NCI-H526 (cell line): ENCODE measurements around the gene MYT1.
A peak's percentile ranks its signal among the peaks of the same experiment; 100 is the strongest.

Experiments used
- DNase-seq, 2 experiments: peaks; one replicate each; lab custom pipeline; 2025; lab: John Stamatoyannopoulos, UW

Gene MYT1

GRCh38 chr20:64245746-64246595 is 81.7 kb downstream of the MYT1 start:
- no peak for DNase-seq

- no peak for DNase-seq
Observed at GRCh38 chr20:64246616-64247306, 82.5 kb downstream of the MYT1 start.

GRCh38 chr20:64247307-64247618 is 83.0 kb downstream of the MYT1 start:
- no peak for DNase-seq

DNA sequence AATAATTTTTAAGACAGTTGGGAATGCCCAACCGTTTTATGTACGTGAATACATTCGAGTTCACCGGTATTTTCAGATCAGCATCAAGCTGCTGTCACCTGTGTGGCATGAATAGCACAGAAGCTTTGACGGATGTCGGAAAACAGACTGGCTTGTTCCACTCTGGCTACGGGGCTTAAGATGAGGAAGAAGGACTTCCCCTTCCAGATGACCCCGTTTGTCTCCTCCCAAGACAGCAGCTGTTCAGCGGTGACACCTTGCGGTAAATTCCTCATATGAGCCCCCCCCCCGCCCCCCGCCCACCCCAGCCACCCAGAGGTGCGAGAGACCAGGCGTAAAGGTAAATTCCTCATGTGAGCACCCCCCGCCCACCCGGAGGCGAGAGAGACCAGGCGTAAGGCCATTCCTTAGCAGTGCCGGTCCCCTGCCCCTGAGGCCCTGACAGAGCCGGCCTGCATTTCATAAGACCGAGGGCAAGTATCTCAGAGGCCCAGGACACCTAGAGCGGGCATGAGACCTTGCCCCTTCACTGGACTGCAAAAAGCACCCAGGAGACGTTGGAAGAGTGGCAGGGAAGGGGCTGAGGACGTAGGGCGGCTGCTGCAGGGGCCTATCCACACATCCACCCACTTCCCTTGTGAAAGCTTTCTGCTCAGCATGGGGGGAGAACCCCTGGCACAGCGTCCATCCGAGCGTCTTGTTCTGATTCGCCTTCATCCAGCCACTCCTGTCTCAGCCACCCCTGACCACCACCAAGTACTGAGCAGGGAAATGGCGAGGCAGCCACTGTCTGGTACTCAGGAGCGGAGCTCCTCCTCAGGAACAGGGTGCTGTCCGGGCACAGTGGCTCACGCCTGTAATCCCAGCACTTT is 84.0 kb downstream of the MYT1 start:
- no peak for DNase-seq

DNA sequence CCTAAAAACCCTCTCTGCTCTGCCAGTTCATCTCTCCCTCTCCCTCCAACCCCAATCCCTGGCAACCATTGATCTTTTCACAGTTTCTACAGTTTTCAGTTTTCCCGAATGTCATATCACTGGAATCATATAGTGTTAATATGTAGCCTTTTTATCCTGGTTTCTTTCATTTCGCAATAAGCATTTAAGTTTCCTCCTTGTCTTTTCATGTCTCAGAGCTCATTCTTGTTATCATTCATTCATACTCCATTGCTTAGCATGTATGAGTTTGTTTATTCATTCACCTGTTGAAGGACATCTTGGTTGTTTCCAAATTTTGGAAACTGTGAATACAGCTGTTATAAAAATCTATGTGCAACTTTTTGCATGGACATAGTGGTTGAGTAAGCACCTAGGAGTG is 85.8 kb downstream of the MYT1 start:
- DNase-seq, result no peak

DNA sequence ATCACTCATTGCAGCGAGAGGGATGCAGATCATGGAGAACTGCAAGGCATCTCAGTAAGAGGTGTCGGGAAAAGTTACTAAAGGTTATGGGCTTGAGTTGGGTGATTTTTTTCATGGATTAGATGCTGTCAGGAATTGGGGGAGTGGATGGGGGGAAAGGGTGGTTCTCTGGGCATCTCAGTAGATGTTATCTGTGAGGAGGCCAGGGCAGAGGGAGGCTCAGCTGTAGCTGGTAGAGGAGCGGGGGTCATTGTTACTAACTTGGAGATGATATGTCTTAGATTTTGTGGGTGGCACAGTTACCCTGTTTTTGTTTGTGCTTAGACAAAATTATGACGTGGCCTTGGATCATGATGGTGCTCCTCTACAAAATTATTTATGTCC is 88.7 kb downstream of the MYT1 start:
- DNase-seq, result no peak

DNA sequence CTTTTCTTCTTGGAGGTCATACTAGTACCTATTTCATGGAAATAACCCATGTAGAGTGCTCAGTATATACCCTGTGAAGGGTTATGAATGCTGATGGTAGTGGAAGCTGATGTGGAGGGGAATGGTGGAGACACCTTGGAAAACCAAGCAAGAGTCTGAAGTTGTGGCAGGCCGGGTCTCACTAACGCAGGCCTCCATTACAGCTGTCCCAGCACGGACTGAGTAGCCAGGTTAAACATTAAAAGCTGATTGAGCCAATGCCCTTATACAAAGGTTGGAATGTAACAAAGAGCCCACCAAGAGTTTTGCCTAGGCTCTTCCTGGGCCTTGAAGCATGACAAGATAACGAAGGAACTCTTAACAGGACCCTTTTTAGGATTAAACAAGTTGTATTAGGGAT is 89.2 kb downstream of the MYT1 start:
- DNase-seq, result no peak

DNA sequence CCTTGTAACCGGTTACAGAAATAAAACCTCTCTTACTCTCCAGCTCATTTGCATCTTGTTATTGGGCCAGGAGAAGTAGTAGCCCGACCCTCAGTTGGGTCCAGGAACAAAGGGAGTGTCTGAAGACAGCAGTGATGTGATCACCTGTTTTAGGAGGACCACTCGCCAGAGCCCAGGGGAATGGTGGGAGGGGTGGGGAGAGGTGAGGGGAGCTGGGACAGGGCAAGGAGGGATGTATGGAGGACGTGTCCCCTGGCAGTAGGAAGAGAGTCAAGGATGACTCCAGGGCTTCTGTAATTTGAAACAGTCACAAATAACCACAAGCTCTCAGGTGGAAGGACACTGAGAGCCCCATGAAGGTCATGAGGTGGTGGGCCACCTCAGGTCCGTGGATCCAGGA is 89.9 kb downstream of the MYT1 start:
- DNase-seq, result peak; percentile 22 to 47

GRCh38 chr20:64254571-64255360 is 90.5 kb downstream of the MYT1 start:
- DNase-seq, result peak; percentile 25 to 78

- DNase-seq, result peak; percentile 71 to 94
Observed at GRCh38 chr20:64255361-64256281, 91.4 kb downstream of the MYT1 start, which contains the start of gene PCMTD2. TSS of gene PCMTD2 (plus strand) at chr20:64255748. CDS start at chr20:64259966, 4,218 bp downstream.

GRCh38 chr20:64256282-64256935 is 92.2 kb downstream of the MYT1 start:
- peak in 1 of 2 experiments; percentile 56 for DNase-seq

DNA sequence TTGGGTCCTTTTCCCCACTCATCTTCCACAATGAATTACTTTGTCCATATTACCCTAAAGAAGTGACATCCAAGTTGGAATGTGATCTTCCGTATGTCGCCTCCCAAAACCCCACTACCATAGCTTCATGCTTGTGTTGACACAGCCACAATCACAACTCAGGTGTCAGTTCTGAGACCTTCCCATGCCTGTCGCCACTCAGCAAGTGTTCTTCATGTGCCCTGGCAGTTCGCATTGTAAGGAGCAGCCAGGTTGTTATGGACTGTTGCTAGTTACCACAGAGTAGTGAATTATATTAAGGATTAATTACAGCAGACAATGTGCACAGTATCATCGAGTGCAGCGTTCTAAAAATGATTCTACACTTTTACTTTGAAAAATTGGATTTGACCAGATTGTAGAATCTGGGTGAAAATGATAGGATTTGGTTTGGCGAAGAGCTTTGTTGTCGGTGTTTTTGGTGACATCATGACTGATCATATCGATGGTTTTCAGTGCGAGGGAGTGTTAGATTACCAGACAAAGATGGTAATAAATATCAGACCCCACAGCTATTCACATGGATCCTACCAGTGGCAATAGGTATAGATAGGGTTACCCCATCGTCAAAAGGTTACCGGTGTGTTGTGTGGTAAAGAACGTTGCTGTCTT is 93.0 kb downstream of the MYT1 start:
- no peak for DNase-seq

DNA sequence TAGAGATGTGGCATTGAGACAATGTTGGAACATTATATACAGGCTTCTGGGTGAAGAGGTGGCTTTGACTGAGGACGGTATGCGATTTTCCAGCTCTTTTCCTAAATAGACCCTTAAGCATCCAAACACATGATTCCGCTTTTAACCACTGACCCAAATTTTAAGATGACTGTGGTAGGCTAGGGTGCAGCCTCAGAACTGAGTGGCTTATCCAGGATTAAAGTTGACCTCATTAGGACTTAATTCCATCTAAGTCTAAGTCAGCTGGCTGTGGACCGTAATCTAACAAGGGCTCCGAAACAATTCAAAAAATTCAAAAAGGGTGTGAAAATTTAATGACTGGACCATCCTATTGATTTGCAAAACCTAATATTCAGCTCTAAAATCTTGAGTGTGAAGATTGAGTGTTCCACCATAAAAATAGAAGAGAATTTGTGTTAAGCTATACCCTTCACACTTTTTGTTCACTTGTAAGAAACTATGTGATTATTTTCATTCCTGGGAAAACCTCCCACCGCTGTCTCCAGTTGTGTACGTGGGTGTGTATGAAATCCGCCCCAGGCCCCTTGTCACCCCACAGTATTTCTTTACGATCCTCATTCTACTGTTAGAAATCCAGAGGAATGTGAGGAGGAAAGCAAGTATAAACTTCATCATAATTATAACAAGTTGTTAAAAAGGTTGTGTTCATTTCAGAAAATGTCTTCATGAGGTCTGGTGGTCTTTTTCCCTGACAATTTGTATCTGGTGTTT is 94.0 kb downstream of the MYT1 start:
- DNase-seq, result no peak

- DNase-seq, result no peak
Observed at GRCh38 chr20:64260239-64260638, 96.0 kb downstream of the MYT1 start.

DNA sequence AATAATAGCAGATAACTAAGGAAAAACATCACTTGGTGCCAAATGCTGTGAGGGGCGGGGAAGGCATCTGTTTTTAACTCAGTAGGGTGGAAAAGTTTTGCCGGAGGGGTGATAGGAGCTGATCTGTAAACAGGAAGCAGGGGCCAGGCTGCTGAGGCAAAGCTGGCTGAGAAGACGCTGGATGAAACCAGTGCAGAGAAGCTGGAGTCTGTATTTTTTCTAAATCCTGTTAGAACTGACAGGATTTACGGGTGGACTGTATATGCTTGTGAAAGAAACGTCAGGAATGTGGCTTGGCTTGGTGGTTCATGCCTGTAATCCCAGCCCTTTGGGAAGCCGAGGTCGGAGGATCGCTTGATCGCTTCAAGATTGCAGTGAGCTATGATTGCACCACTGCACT is 96.9 kb downstream of the MYT1 start:
- DNase-seq, result no peak

GRCh38 chr20:64264091-64264490 is 99.8 kb downstream of the MYT1 start:
- DNase-seq, result no peak

DNA sequence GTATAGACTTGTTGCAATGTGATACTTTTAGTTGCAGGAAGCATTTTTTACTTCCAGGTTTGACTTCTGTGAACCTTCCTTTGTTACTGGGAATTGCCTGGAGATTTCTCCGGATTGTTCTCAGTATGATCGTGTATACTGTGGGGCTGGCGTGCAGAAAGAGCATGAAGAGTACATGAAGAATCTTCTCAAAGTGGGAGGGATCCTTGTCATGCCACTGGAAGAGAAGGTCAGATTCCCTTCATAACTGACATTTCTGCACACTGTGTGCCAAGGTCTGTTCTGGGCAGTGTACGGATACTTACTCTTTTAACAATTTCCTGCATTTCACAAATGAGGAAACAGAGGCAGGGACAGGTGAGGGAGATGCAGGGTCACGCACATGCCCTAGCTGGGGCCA is 100.9 kb downstream of the MYT1 start:
- DNase-seq, result no peak

DNA sequence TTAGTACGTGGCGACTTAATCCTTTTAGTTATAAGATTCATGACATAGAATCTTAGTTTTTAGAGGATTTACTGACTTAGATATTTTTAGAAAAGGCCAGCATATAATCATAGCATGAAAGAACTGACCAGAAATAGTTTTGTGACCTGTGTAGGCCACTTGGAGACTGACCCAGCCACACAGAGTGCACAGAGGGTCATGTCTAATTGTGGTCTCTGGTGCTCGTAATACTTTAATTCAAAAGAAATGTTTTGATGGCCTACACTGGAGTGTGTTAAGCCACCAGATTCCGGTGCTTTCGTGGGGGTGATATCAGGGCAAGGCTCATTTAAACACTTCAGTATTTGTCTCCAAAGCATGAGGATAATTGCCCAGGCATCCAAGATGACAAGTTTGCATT is 102.7 kb downstream of the MYT1 start:
- DNase-seq, result no peak

DNA sequence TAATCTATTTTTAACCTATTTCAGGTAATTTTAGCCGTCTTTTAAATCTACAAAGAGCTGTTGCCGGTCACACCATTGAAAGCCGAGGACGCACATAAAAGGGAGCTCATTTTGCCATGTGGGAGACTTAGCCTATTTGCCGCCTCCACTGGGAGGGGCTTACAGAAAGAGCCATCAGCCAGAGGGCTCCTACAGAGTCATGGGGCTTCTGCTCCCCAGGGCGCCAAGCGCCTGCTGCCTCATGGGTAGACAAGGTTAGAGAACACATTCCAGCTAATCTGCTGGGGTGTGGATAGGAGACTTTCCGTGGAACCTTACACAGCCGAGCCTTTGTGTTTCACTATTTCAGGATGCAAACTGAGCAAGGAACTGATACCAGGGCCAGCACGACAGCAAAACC is 103.9 kb downstream of the MYT1 start:
- no peak for DNase-seq
